Neural progenitor cell (in vitro differentiated cells): ENCODE data around the gene GPLD1.

Experiments
- CTCF ChIP-seq: fragments of 200-600 bp; sonication (generic); IDR thresholded peaks from 2 replicates; pipeline ENCODE4 v1.5.1; 2017; ENCODE audit warnings: antibody characterized with exemption, mild to moderate bottlenecking
- EZH2phosphoT487 ChIP-seq: fragments of 200-600 bp; sonication (generic); IDR thresholded peaks from 2 replicates; pipeline ENCODE4 v1.6.1; 2017; ENCODE audit warnings: antibody characterized with exemption

GRCh38 chr6:24439858-24440539, 49.4 kb downstream of the GPLD1 start:
- TF ChIP-seq CTCF, result no peak
- no peak for TF ChIP-seq EZH2phosphoT487
